Activated T-cell treated with anti-CD3 and anti-CD28 coated beads, Interleukin-2, amount 50 U/mL, for 48 hours (primary cell): ENCODE results near the gene TRIP13.
A peak's percentile ranks its signal among the peaks of the same experiment; 100 is the strongest.

Experiments
- DNase-seq, 2 experiments: peaks; one replicate each; pipeline ENCODE4 v3.0.0-alpha.2; 2020

Gene TRIP13

GRCh38 chr5:956941-957747, 64.5 kb downstream of the TRIP13 start:
- peak; percentile 76 for DNase-seq

GRCh38 chr5:957748-958485, 65.2 kb downstream of the TRIP13 start:
- peak; percentile 28 for DNase-seq

- peak; percentile 18 for DNase-seq
Measured at GRCh38 chr5:958701-959571, 66.3 kb downstream of the TRIP13 start.

- peak; percentile 14 to 18 for DNase-seq
Measured at GRCh38 chr5:959581-960531, 67.2 kb downstream of the TRIP13 start.

- peak in 1 of 2 experiments; percentile 13 for DNase-seq
Measured at GRCh38 chr5:960551-960950, 67.9 kb downstream of the TRIP13 start.

GRCh38 chr5:961002-961710, 68.5 kb downstream of the TRIP13 start:
- DNase-seq = no peak

GRCh38 chr5:961711-962240, 69.1 kb downstream of the TRIP13 start:
- peak in 1 of 2 experiments; percentile 12 for DNase-seq

- DNase-seq = peak in 1 of 2 experiments; percentile 11
Measured at GRCh38 chr5:962386-962785, 69.7 kb downstream of the TRIP13 start.

GRCh38 chr5:962801-963200, 70.1 kb downstream of the TRIP13 start:
- DNase-seq = no peak

GRCh38 chr5:963310-963672, 70.6 kb downstream of the TRIP13 start:
- peak in 1 of 2 experiments; percentile 29 for DNase-seq

GRCh38 chr5:963673-964531, 71.2 kb downstream of the TRIP13 start:
- DNase-seq = peak; percentile 66 to 71

- no peak for DNase-seq
Measured at GRCh38 chr5:964821-965220, 72.1 kb downstream of the TRIP13 start.

- peak in 1 of 2 experiments; percentile 14 for DNase-seq
Measured at GRCh38 chr5:965604-966344, 73.1 kb downstream of the TRIP13 start.

- no peak for DNase-seq
Measured at GRCh38 chr5:966345-966710, 73.6 kb downstream of the TRIP13 start.

- DNase-seq = no peak
Measured at GRCh38 chr5:966941-967340, 74.3 kb downstream of the TRIP13 start.
